Breast epithelium (tissue), 4 donors: ENCODE measurements around the gene LIM2. TPM values are rescaled to one million over a fixed set of nuclear protein-coding genes. Genes with fewer than 3 reads are reported as not detected.
"Not testable (repeated sequence)": the region's sequence is repeated elsewhere in the genome, so short reads cannot be mapped to it uniquely, and the experiment has no call there.

Experiments used
- DNase-seq, 2 donors: peaks; one replicate each; pipeline ENCODE4 v3.0.0-alpha.2; 2019; ENCODE audit warnings: low spot score in 2 of 2
- H3K27ac ChIP-seq, 2 donors: fragments of 200-600 bp; sonication (generic) in 1 of 2; one replicate each; pipeline ENCODE4 v1.5.1; 2016 to 2019; ENCODE audit warnings: mild to moderate bottlenecking in 1 of 2
- H3K27me3 ChIP-seq, 2 donors: fragments of 200-600 bp; sonication (generic) in 1 of 2; one replicate each; pipeline versions ENCODE4 v1.5.1 to v1.6.0; 2017 to 2019; ENCODE audit warnings: control low read depth in 1 of 2, mild to moderate bottlenecking in 1 of 2
- H3K36me3 ChIP-seq: fragments of 200-600 bp; one replicate; pipeline ENCODE4 v1.5.1; 2019
- H3K4me1 ChIP-seq, 2 donors: fragments of 200-600 bp; sonication (generic); one replicate each; pipeline ENCODE4 v1.5.1; 2016 to 2019; ENCODE audit warnings: control low read depth in 1 of 2
- H3K4me3 ChIP-seq, 3 donors: fragments of 200-600 bp; sonication (generic); 1 replicate in 2 of 3; 2 replicates in 1 of 3; pipeline ENCODE4 v1.5.1; 2016 to 2019; ENCODE audit warnings: mild to moderate bottlenecking in 3 of 3, moderate library complexity in 2 of 3
- H3K9me3 ChIP-seq, 2 donors: fragments of 200-600 bp; sonication (generic) in 1 of 2; one replicate each; pipeline ENCODE4 v1.5.1; 2016 to 2019; ENCODE audit warnings: control low read depth in 1 of 2
- POLR2A ChIP-seq: fragments of 450-650 bp; IDR thresholded peaks from one replicate; pipeline ENCODE4 v1.6.1; 2016; ENCODE audit warnings: antibody characterized with exemption, mild to moderate bottlenecking, moderate library complexity
- POLR2AphosphoS5 ChIP-seq, 3 donors: sonication (generic); formaldehyde crosslinking; IDR thresholded peaks; one replicate each; pipeline ENCODE4 v1.6.1; 2017; ENCODE audit warnings: antibody characterized with exemption in 3 of 3
- intact Hi-C: fragments of 100-400 bp; cut with DNase I; formaldehyde crosslinking; loops from one replicate; pipeline ENCODE4 v1.15.1; 2023; ENCODE audit warnings: low total_unique reads
- total RNA-seq, 3 donors: library from RNA; depleted of rRNA; stranded (reverse); fragments of >200 nt; gene quantifications; one replicate each; pipeline ENCODE4 v1.1.0, GENCODE V29; 2016
- TF ChIP-seq, protein P1 (sequence below), 3 donors: fragments of 450-650 bp; IDR thresholded peaks; one replicate each; pipeline ENCODE4 v1.5.1; 2016 to 2017; ENCODE audit warnings: antibody characterized with exemption in 3 of 3, mild to moderate bottlenecking in 3 of 3, moderate library complexity in 3 of 3

The LIM2 gene
- total RNA-seq, 3 donors from 2014 or later = not detected

DNA sequence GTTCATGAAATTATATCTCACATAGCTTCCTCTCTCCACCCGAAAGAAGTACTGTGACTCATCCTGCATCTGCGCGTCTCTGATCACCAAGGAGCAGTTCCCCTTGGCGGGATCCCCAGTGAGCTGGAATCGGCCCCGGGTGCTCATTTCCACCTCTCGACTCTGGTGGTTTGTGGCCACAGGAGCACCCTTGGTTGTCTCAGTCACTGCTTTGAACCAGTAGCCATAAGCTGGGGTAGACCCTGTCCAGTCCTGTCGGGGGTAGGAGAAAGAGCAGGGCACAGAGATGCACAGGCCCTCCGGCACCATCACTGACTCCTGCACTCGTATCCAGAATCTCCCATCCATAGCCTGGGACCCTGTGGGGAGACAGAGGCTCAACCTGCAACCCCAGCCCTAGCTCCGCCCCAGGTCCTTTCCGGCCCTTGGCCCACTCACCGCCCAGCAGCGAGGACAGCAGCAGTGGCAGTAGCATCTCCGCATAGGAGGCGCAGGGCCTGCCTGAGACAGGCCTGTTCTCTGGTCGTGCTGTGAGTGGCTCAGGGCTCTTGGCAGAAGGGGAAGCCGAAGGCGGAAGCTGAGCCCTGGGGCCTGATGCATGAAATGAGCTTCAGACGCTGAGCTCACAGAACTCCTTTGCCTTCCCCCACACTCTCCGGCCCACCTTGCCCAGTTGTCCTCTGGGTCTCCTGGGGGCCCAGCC lies 29.5 kb upstream of the LIM2 start, which contains the start of gene SIGLEC10:
Gene SIGLEC10, minus strand, starts transcription at position 536 of the 703 bp plus-strand sequence. Its CDS starts 61 bp downstream, at position 475.
- H3K4me3 ChIP-seq = no peak within 1 kb of the TSS
- peaks cover 0 to 41% of the 10 kb centered on the region in 2 donors for H3K27me3 ChIP-seq
- H3K36me3 ChIP-seq = no peaks in the 10 kb centered on the region
- intact Hi-C loops = no loop called here
- H3K9me3 ChIP-seq = no peaks in the 10 kb centered on the region
- no peak for DNase-seq
- H3K27ac ChIP-seq = no peak within 1 kb of the TSS
- no peaks in the 10 kb centered on the region for H3K4me1 ChIP-seq
- TF ChIP-seq POLR2A (no peak), POLR2AphosphoS5 (IDR thresholded peaks at IDR 0.05) (no peak)

DNA sequence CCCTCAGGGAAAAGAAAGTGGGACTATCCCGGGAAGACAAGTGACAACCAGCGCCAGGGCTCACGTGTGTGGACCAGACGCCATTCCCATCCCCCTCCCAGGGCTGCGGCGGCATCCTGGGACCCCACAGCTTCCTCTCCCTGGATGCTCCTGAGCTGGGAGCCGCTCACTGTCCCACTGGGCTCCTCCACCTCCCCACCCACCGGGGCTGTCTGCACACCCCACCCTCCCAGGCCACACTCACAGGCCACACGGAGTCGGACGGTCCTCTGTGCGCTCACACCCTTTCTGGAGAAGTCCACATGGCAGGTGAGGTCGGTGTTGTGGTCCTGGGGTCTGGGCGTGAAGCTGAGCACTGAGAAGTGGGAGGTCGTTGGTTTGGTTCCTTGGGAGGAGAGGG lies 28.6 kb upstream of the LIM2 start:
- H3K27me3 ChIP-seq = peaks cover 0 to 36% of the 10 kb centered on the region in 2 donors
- intact Hi-C loops, H3K4me1 ChIP-seq, H3K27ac ChIP-seq, DNase-seq, H3K36me3 ChIP-seq, H3K9me3 ChIP-seq, H3K4me3 ChIP-seq: not testable (repeated sequence)

DNA sequence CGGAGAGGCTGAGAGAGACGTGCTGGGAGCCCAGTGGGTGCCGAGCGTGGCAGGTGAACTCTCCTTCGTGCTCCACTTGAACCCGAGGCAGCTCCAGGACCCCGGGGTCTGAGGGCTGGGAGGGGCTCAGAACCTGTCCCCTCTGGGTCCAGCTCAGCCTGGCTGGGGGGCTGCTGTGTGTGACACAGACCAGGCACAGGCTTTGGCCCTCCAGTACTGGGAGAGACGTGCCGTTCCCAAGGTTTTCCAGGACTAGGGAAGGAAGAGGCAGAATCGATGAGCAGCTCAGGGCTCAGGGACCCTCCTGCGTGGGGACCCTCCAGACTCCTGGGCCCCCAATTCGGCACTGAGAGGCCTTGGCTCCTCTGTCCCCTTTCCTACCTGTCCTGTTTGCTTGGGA lies 27.4 kb upstream of the LIM2 start:
- intact Hi-C loops = no loop called here

DNA sequence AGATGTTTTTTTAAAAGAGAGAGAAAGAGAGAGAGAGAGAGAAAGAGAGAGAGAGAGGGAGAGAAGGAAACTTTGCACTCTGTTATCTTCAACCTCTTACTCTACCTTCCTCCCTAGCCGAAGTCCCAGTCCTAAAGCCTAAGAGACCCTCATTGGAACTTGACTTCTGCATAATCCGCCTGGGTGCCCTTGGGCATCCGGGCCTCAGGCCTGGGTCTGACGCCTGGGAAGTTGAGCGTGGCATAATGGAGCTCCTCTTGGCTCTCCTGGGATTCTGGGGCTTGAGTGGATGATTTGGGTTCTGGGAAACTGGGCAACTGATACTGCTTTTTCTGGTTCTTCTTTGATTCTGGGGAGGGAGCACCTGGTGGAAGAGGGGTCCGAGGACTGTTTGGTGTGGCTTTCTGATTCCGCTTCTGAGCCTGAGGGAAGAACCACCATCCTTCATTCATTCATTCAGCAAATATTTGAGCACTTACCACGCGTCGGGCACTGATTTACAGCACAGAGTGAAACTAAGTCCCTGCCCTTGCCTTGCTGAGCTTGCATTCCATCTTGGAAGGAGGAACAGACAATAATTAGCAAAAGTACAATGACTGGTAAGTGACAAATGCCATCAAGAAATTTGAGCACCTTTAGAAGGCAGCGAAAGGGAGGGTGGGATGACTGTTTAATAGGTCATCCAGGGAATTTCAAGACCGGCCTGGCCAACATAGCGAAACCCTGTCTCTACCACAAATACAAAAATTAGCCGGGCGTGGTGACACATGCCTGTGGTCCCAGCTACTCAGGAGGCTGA lies 23.4 kb upstream of the LIM2 start:
- Histone ChIP-seq H3K27ac (no peak overlapping the region), H3K27me3 (peaks cover 0 to 11% of the 10 kb centered on the region in 2 donors), H3K4me3 (no peak overlapping the region), H3K4me1 (peaks cover 0 to 3% of the 10 kb centered on the region in 2 donors), H3K36me3 (no peaks in the 10 kb centered on the region), H3K9me3 (peaks cover 0 to 2% of the 10 kb centered on the region in 2 donors)
- TF ChIP-seq, protein P1, sequence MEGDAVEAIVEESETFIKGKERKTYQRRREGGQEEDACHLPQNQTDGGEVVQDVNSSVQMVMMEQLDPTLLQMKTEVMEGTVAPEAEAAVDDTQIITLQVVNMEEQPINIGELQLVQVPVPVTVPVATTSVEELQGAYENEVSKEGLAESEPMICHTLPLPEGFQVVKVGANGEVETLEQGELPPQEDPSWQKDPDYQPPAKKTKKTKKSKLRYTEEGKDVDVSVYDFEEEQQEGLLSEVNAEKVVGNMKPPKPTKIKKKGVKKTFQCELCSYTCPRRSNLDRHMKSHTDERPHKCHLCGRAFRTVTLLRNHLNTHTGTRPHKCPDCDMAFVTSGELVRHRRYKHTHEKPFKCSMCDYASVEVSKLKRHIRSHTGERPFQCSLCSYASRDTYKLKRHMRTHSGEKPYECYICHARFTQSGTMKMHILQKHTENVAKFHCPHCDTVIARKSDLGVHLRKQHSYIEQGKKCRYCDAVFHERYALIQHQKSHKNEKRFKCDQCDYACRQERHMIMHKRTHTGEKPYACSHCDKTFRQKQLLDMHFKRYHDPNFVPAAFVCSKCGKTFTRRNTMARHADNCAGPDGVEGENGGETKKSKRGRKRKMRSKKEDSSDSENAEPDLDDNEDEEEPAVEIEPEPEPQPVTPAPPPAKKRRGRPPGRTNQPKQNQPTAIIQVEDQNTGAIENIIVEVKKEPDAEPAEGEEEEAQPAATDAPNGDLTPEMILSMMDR (IDR thresholded peaks at IDR 0.05) = no peak
- TF ChIP-seq POLR2AphosphoS5 (IDR thresholded peaks at IDR 0.05) (no peak), POLR2A (no peak)
- no peak for DNase-seq
- intact Hi-C loops = no loop called here

More for the DNA sequence above, 27.4 kb upstream of the LIM2 start:
- Histone ChIP-seq H3K9me3 (no peaks in the 10 kb centered on the region), H3K4me3 (no peak overlapping the region), H3K27me3 (peaks cover 0 to 27% of the 10 kb centered on the region in 2 donors), H3K4me1 (no peaks in the 10 kb centered on the region), H3K27ac (no peak overlapping the region), H3K36me3 (no peaks in the 10 kb centered on the region)
- TF ChIP-seq, protein P1 (IDR thresholded peaks at IDR 0.05) = no peak
- TF ChIP-seq POLR2A = no peak
- no peak for DNase-seq

DNA sequence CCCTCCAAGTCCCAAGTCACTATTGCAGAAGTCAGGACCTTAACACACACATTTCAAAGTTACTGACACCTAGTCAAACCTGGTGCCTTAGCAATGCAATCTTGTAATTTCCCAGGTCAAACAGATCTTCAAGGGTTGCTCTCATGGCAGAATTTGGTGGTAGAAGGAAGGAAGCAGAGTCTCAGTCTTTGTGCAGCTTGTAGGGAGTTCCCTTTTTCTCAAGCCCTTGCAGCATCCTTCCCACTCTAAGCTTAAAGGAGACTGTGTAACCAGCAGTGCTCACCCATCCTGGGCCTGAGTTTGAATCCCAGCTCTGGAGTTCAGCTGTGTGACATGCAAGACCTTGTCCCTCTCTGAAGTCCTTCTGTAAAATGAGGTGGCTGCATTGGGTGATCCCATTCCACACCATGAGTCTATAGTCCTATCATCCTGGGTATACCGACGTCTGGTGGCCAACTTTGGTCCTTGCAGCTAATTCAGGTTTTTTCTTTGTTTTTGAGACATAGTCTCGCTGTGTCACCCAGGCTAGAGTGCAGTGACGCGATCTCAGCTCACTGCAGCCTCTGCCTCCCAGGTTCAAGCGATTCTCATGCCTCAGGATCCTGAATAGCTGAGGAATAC lies 19.8 kb upstream of the LIM2 start:
- H3K9me3 ChIP-seq = peaks cover 2 to 12% of the 10 kb centered on the region in 2 donors
- no peaks in the 10 kb centered on the region for H3K36me3 ChIP-seq
- no peak overlapping the region for H3K4me3 ChIP-seq
- DNase-seq = no peak
- H3K27ac ChIP-seq = no peak overlapping the region
- peaks cover 0 to 5% of the 10 kb centered on the region in 2 donors for H3K27me3 ChIP-seq
- peaks cover 0 to 3% of the 10 kb centered on the region in 2 donors for H3K4me1 ChIP-seq
- intact Hi-C loops = no loop called here
- TF ChIP-seq, protein P1 (IDR thresholded peaks at IDR 0.05) = peak in 1 of 3 donors; percentile 19
- TF ChIP-seq POLR2A (no peak), POLR2AphosphoS5 (IDR thresholded peaks at IDR 0.05) (no peak)
